ENCODE results near the gene IVNS1ABP. TPM values are rescaled to one million over a fixed set of nuclear protein-coding genes. Genes with fewer than 3 reads are reported as not detected.

Gene IVNS1ABP
- total and polyA plus RNA-seq, 4 donors: 14.2 to 83.4 (median 34.0) TPM

DNA sequence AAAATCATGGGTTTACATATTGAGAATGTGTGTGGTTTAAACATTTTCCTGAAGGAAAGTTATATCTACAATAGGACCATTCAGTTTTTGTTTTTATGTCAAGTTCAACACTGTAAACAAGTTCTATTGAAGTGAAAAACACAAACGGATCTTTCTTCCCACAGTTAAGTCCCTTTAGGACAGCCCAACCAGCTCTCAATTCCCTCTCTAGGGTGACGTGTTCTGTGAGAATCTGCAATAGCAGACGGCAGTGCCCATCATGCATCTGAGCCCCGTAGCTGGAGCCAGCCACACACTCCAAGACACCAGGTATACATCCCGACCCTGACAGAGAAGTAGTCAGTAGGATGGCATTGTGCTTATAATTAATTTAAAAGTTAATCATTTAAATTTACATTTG is 26.3 kb upstream of the IVNS1ABP start:
- Histone ChIP-seq H3K9me3 (ENCODE audit: control insufficient read depth in 4 of 4, low read length in 3 of 4) (no peaks in the 10 kb centered on the region), H3K4me1 (ENCODE audit: control insufficient read depth in 4 of 4, insufficient read depth in 4 of 4, low read length in 3 of 4) (no peaks in the 10 kb centered on the region), H3K27ac (ENCODE audit: low read depth in 1 of 2, low read length in 2 of 2) (no peak overlapping the region), H3K4me3 (ENCODE audit: low read depth in 1 of 3, low read length in 3 of 3) (no peak overlapping the region), H3K36me3 (ENCODE audit: control insufficient read depth in 4 of 4, insufficient read depth in 3 of 4, low read depth in 1 of 4, low read length in 3 of 4) (no peaks in the 10 kb centered on the region), H3K9ac (ENCODE audit: low read depth in 1 of 2, low read length in 2 of 2) (no peak overlapping the region), H3K27me3 (ENCODE audit: control insufficient read depth in 4 of 4, insufficient read depth in 4 of 4, low read length in 3 of 4) (no peaks in the 10 kb centered on the region)
- 91% methylated on average over 5 of the region's 5 CpGs for WGBS
- TF ChIP-seq FOXA1 (IDR thresholded peaks at IDR 0.05) (no peak), CTCF (IDR thresholded peaks at IDR 0.05; ENCODE audit: low read depth, low read length, missing input control) (no peak), RAD21 (IDR thresholded peaks at IDR 0.05) (no peak), GABPA (IDR thresholded peaks at IDR 0.05 in 1 of 2, conservative IDR thresholded peaks at IDR 0.05 in 1 of 2) (no peak), NR2F2 (IDR thresholded peaks at IDR 0.05) (no peak), RXRA (IDR thresholded peaks at IDR 0.05) (no peak), TAF1 (conservative IDR thresholded peaks at IDR 0.05) (no peak), SP1 (IDR thresholded peaks at IDR 0.05) (no peak), HNF4A (conservative IDR thresholded peaks at IDR 0.05) (no peak), MAX (IDR thresholded peaks at IDR 0.05) (no peak), ZBTB33 (IDR thresholded peaks at IDR 0.05) (no peak)
- TF ChIP-seq, protein P1, sequence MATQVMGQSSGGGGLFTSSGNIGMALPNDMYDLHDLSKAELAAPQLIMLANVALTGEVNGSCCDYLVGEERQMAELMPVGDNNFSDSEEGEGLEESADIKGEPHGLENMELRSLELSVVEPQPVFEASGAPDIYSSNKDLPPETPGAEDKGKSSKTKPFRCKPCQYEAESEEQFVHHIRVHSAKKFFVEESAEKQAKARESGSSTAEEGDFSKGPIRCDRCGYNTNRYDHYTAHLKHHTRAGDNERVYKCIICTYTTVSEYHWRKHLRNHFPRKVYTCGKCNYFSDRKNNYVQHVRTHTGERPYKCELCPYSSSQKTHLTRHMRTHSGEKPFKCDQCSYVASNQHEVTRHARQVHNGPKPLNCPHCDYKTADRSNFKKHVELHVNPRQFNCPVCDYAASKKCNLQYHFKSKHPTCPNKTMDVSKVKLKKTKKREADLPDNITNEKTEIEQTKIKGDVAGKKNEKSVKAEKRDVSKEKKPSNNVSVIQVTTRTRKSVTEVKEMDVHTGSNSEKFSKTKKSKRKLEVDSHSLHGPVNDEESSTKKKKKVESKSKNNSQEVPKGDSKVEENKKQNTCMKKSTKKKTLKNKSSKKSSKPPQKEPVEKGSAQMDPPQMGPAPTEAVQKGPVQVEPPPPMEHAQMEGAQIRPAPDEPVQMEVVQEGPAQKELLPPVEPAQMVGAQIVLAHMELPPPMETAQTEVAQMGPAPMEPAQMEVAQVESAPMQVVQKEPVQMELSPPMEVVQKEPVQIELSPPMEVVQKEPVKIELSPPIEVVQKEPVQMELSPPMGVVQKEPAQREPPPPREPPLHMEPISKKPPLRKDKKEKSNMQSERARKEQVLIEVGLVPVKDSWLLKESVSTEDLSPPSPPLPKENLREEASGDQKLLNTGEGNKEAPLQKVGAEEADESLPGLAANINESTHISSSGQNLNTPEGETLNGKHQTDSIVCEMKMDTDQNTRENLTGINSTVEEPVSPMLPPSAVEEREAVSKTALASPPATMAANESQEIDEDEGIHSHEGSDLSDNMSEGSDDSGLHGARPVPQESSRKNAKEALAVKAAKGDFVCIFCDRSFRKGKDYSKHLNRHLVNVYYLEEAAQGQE (IDR thresholded peaks at IDR 0.05): no peak
- no peak for DNase-seq (ENCODE audit: low spot score)

DNA sequence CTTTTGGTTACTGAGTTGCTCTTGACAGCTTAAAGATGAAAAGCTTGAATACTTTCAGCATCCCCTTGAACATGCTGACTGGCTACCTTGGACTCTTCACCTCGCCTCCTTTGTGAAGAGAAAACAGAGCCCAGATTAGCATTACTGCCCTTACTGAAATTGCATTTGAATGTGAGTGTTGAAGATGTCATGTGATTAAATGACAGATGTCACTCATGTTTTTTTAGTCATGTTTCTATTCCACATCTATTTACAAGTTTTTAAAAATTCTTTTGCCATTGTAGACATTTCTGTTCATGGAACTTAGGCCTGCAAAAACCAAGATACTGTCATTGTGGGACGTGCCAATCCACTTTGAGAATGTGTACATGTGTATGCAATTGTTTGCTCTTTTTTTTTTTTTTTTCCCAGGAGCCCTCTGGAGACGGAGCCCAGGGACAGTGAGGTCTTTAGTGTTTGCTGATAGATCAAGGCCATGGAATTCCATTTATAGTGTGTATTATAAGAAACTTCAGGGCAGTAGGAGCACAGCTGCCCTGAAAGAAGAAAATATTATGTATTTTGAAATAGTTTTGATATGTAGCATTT is 25.7 kb upstream of the IVNS1ABP start:
- no peaks in the 10 kb centered on the region for H3K27me3 ChIP-seq (ENCODE audit: control insufficient read depth in 4 of 4, insufficient read depth in 4 of 4, low read length in 3 of 4)
- H3K36me3 ChIP-seq (ENCODE audit: control insufficient read depth in 4 of 4, insufficient read depth in 3 of 4, low read depth in 1 of 4, low read length in 3 of 4): no peaks in the 10 kb centered on the region
- TF ChIP-seq RAD21 (IDR thresholded peaks at IDR 0.05) (no peak), HNF4A (conservative IDR thresholded peaks at IDR 0.05) (no peak), FOXA2 (IDR thresholded peaks at IDR 0.05) (no peak), TAF1 (conservative IDR thresholded peaks at IDR 0.05) (no peak), SP1 (IDR thresholded peaks at IDR 0.05) (no peak), NR2F2 (IDR thresholded peaks at IDR 0.05) (no peak)
- H3K27ac ChIP-seq (ENCODE audit: low read depth in 1 of 2, low read length in 2 of 2): no peak overlapping the region
- no peaks in the 10 kb centered on the region for H3K9me3 ChIP-seq (ENCODE audit: control insufficient read depth in 4 of 4, low read length in 3 of 4)
- no peak overlapping the region for H3K4me3 ChIP-seq (ENCODE audit: low read depth in 1 of 3, low read length in 3 of 3)
- H3K4me1 ChIP-seq (ENCODE audit: control insufficient read depth in 4 of 4, insufficient read depth in 4 of 4, low read length in 3 of 4): no peaks in the 10 kb centered on the region
- WGBS: 73% methylated on average over 3 of the region's 3 CpGs
- no peak for DNase-seq (ENCODE audit: low spot score)
- no peak overlapping the region for H3K9ac ChIP-seq (ENCODE audit: low read depth in 1 of 2, low read length in 2 of 2)
